H54 (cell line): ENCODE measurements around the gene OR1D2.
A peak's percentile ranks its signal among the peaks of the same experiment; 100 is the strongest.
"Not testable (repeated sequence)": the region's sequence is repeated elsewhere in the genome, so short reads cannot be mapped to it uniquely, and the experiment has no call there.

Experiments used
- DNase-seq: peaks from one replicate; pipeline ENCODE4 v3.0.0; 2011; ENCODE audit warnings: low spot score, mixed read lengths; ENCODE audit not compliant: insufficient read length
- FAIRE-seq: peaks from 3 replicates; lab custom pipeline; 2011; peaks lifted over from hg19 to GRCh38; lab: Jason Lieb, UNC
- POLR2A ChIP-seq: IDR thresholded peaks from 2 replicates; pipeline ENCODE4 v1.6.1; 2011; ENCODE audit warnings: low read depth, mild to moderate bottlenecking, low read length

OR1D2 gene

DNA sequence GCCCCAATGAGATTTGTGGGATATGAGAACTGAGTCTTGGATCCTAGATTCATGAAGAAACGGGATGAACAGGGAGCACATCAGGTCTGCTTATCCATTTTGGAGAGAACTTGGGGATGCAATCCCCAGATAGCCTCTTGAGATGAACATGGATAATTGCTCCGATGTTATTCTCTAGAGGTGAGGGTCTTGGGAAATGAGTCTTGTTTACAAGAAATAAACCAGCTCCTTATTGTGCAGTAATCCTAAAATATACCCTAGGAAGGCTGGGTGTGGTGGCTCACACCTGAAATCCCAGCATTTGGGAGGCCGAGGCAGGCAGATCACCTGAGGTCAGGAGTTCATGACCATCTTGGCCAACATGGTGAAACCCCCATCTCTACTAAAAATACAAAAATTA is at the start of gene OR1D2:
TSS of gene OR1D2 (minus strand) at position 101 of the 400 bp plus-strand sequence. CDS start 11,426 bp downstream, outside the sequence.
- FAIRE-seq, result no peak
- no peak for TF ChIP-seq POLR2A
- DNase-seq, result no peak

DNA sequence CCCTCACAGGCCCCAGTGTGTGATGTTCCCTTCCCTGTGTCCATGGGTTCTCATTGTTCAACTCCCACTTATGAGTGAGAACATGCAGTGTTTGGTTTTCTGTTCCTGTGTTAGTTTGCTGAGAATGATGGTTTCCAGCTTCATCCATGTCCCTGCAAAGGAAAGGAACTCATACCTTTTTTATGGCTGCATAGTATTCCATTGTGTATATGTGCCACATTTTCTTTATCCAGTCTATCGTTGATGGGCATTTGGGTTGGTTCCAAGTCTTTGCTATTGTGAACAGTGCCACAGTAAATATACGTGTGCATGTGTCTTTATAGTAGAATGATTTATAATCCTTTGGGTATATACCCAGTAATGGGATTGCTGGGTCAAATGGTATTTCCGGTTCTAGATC is 33.3 kb upstream of the OR1D2 start:
- not testable (repeated sequence) for FAIRE-seq, DNase-seq

DNA sequence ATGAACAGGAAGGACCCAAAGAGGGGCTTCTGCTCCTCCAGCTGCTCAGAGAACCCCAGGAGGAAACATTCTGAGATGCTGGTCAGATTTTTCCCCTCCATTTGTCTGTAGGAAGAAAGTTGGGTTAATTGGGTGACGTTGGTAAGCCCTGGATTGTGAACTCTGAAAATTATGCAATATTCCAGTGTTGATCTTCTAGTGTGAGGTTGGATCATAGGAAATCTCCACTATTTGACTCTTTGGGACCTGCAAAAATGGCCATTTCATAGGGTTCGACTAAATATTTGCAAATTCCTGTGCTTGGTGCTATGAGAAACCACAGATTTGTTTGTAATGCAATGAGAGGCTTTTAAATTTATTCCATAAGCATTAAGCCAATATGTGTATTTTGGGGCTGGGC is 23.2 kb upstream of the OR1D2 start, which contains the start of gene OR1G1:
TSS of gene OR1G1 (minus strand) at position 101 of the 400 bp plus-strand sequence. CDS start at position 101, 0 bp downstream.
- TF ChIP-seq POLR2A, result no peak
- FAIRE-seq, result no peak
- DNase-seq, result no peak

DNA sequence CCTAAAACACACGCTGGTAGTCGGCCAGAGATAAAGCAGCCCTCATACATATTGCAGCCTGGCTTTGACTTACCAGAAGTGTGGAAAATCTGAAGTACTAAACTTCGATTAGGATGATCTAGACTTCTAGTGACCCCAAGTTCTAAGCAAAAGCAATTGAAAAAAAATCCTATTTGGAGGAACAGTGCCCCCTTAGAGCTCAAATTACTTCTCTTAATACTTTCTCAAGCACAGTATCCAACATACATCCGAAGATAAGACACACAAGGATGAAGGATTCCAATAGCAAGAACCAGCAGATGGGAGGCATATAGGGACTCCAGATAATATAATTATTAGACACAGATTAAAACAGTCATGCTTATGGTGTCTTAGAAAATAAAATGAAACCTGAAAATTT is 30.4 kb downstream of the OR1D2 start:
- not testable (repeated sequence) for DNase-seq, FAIRE-seq

- not testable (repeated sequence) for DNase-seq, FAIRE-seq
Measured at GRCh38 chr17:3065192-3065591, 39.0 kb downstream of the OR1D2 start.

DNA sequence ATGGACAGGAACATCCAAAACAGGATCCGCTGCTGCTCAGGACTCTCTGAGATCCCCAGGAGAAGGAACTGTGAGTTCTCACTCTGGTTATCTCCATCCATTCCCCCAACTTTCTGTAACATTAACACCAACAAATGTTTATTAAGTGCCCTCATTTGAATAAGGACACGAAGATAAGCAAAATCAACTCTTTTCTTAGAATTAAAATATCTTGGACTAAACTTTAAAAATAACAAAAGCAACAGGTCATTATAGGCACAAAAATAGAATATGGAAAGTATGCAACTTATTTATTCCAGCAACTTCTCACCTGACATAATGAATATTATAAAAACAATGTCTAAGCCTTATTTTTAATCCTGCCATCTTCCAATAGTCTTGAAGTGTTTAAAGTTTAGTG is 40.7 kb downstream of the OR1D2 start, which contains the start of gene OR1D5:
TSS of gene OR1D5 (minus strand) at position 101 of the 400 bp plus-strand sequence. CDS start at position 101, 0 bp downstream.
- FAIRE-seq, DNase-seq: not testable (repeated sequence)

DNA sequence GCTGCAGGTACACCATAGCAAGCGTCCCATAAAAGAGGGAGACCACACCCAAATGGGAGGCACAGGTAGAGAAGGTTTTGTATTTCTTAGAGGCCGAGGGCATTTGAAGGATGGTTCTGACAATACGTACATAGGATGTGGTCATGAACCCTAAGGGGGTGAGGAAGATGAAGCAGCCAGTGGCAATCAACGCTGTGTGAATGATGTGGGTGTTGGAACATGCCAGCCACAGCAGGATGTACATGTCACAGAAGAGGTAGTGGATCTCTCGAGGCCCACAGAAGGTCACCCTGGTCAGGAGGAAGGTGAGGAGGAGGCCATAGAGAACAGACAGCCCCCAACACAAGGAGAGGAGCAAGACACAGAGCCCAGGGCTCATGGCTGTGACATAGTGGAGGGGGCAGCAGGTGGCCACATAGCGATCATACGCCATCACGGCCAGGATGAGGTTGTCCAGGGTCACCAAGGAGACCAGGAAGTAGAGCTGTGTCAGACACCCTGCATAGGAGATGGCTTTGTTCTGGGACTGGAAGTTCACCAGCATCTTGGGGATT is 41.3 kb downstream of the OR1D2 start:
- not testable (repeated sequence) for FAIRE-seq, DNase-seq

GRCh38 chr17:3054868-3055267 is 49.4 kb downstream of the OR1D2 start:
- FAIRE-seq, DNase-seq: not testable (repeated sequence)

DNA sequence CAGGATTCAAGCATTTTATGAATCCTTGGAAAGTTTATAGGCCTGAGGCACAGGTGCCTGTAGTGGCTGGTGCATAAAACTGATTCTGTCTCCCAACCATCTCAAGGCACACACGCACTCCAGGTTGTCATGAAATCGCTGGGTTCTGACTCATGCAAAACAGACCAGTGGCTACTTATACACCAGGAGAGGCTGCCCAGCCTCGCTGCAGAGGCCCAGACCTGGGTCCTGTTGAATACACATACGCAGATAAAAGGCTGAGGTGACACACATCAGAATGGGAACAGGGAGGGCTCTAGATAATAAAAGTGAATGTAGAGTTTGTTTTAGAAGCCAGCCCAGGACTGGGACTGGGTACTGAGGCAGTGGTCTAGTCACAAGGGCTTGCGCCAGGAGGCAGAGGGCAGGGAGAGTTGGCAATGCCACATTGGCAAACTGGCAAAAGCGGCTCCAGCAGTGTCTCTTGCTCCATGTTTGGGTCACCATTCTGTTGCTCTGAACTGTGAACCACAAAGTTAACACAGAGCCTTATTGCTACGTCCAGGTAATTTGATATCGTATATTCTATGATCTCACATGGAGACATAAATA is 54.4 kb downstream of the OR1D2 start:
- no peak for TF ChIP-seq POLR2A
- DNase-seq (no peak), FAIRE-seq (no peak)

DNA sequence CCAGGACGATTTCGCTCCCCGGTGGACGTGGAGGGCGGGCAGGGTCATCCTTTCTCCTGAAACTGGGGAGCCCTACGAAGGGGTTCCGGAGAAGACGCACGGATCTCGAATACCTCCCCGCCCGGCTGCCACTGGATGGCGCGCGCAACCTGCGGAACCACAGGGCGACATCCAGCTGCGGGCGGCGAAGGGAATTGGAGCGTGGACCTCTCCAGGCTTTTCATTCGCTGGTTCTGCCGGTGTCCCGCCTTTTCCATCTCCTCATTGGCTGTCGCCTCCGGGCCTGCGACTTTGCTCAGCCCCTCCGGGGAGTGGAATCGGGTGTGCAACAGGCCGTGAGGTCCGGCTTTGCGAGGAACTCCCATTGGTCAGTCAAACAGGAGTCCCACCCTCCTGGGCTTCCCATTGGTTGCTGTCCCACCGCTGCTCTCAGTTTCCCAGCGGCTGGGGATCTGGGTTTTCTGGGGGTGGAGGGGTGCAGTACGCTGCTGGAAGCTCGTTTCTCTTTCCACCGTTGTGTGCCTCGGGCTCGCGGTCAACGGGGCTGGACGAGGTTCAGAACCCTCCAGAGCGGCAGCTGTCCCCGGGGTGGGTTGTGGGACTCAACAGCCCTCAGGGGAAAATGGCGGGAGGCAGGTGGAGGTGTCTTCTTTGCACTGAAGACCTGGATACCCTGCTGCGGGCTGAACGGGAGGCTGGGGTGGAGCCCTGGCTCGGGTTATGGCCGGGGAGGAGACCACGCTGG is 55.3 kb downstream of the OR1D2 start:
- TF ChIP-seq POLR2A, result peak; percentile 59; the same call in 1 of the 2 replicates
- FAIRE-seq (peak; percentile 75), DNase-seq (peak; percentile 88)

- FAIRE-seq (no peak), DNase-seq (no peak)
- no peak for TF ChIP-seq POLR2A
Measured at GRCh38 chr17:3046753-3047152, 57.5 kb downstream of the OR1D2 start.

GRCh38 chr17:3043737-3044365 is 60.4 kb downstream of the OR1D2 start:
- DNase-seq (no peak), FAIRE-seq (no peak)
- TF ChIP-seq POLR2A, result no peak

DNA sequence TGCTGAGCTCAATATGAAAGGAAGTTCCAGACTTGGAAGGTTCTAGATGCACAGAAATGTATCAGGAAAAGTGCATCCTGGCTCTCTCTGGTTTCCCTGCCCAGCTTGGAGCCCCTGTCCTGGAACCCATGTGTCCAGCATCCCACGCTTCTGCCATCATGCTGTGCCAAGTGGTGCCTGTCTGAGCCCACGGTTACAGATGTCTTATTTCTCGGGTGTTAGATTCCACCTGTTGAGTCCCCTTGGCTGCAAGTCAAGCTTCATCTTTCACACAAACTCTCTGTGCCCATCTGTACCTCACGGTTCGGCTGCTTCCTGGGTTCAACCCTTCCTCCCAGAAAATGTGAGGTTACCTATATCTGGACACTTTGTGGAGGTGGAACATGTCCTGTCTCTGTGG is 63.3 kb downstream of the OR1D2 start:
- FAIRE-seq (no peak), DNase-seq (no peak)
- TF ChIP-seq POLR2A, result no peak

DNA sequence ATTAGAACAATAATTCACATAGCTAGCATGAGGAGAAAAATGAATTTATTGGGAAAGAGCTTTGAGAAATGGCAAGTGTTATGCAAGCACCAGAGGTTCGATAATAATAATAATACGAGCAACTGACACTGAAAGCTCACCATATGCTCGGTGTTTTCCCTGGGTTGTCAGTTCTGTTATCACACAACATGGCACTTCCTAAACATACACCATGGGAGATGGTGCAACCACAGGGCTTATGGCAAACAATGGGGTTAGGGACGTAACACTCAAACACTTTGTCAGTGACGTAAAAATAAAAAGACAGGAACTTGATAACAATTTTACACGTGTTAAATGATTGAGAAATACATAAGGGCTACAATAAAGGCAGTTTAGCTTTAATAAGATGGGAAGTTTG is 64.5 kb downstream of the OR1D2 start:
- FAIRE-seq (no peak), DNase-seq (no peak)
- TF ChIP-seq POLR2A, result no peak

- no peak for FAIRE-seq
- TF ChIP-seq POLR2A, result no peak
- DNase-seq, result no peak
Measured at GRCh38 chr17:3038941-3039340, 65.3 kb downstream of the OR1D2 start.
